AG09319 (cell line): ENCODE results near the gene IL19.

Experiments
- DNase-seq: peaks from one replicate; pipeline ENCODE4 v3.0.0-alpha.2; 2010; ENCODE audit warnings: low read depth; ENCODE audit errors: extremely low read depth
- TF ChIP-seq, protein P1 (sequence below): IDR thresholded peaks from 2 replicates; pipeline ENCODE4 v1.5.1; 2011; ENCODE audit warnings: low read depth, mild to moderate bottlenecking, inconsistent platforms, low read length, moderate library complexity

IL19 gene, protein sequence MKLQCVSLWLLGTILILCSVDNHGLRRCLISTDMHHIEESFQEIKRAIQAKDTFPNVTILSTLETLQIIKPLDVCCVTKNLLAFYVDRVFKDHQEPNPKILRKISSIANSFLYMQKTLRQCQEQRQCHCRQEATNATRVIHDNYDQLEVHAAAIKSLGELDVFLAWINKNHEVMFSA

DNA sequence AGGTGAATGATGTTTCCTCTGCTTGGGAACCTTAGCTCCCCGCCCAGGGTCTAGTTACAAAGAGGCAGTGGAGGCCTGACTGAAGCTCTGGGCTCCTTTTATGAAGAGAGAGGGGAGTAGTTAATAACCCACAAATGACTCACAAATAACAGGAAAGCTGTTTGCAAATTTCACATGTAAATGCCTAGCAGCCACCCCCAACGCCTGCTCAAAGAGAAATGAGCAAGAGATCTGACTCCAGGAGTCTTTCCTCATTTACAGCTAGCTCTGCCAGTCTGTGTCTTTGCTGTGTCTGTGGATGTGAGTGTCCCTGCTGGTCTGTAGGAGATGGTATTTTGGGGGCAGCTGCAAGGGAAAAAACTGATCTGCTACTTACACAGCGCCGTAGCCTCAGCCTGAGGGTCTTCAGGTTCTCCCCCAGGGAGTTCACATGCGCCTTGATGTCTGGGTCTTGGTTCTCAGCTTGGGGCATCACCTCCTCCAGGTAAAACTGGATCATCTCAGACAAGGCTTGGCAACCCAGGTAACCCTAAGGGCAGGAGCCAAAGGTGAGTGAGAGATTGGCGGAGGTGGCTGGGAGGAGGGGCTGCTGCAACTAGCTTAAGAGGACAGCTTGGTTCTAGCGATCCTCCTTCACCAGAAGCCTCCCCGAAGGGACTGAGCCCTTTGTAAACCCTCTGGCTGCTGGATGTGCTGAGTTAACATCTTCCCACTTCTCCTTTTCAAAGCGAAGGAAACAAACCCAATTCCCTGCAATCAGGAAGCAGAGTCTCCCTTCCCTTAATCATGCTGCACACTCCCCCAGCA, at the start of gene IL19:
IL19 (plus strand) TSS at position 243 of the 807 bp plus-strand sequence. CDS start 65,890 bp downstream, outside the sequence.
- DNase-seq, result no peak
- TF ChIP-seq, protein P1, sequence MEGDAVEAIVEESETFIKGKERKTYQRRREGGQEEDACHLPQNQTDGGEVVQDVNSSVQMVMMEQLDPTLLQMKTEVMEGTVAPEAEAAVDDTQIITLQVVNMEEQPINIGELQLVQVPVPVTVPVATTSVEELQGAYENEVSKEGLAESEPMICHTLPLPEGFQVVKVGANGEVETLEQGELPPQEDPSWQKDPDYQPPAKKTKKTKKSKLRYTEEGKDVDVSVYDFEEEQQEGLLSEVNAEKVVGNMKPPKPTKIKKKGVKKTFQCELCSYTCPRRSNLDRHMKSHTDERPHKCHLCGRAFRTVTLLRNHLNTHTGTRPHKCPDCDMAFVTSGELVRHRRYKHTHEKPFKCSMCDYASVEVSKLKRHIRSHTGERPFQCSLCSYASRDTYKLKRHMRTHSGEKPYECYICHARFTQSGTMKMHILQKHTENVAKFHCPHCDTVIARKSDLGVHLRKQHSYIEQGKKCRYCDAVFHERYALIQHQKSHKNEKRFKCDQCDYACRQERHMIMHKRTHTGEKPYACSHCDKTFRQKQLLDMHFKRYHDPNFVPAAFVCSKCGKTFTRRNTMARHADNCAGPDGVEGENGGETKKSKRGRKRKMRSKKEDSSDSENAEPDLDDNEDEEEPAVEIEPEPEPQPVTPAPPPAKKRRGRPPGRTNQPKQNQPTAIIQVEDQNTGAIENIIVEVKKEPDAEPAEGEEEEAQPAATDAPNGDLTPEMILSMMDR, result no peak

DNA sequence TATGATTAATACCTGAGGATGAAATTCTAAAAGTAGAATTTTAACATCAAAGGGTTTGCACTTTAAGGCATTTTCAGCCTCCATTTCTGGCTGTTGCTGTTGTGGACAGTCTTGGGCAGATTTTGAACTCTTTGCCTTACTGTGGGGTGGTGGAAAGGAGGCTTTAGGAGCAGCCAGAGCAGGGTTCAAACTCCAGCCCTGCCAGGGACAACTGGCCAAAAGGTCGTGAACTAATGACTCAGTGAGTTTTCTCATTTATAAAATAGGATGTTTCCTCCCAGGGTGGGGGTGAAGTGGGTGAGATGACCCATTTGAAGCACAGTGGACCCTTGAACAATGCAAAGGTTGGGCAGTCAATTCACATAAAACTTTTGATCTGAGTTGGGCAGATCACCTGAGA, 49.1 kb upstream of the IL19 start:
- no peak for DNase-seq
- TF ChIP-seq, protein P1, result no peak

DNA sequence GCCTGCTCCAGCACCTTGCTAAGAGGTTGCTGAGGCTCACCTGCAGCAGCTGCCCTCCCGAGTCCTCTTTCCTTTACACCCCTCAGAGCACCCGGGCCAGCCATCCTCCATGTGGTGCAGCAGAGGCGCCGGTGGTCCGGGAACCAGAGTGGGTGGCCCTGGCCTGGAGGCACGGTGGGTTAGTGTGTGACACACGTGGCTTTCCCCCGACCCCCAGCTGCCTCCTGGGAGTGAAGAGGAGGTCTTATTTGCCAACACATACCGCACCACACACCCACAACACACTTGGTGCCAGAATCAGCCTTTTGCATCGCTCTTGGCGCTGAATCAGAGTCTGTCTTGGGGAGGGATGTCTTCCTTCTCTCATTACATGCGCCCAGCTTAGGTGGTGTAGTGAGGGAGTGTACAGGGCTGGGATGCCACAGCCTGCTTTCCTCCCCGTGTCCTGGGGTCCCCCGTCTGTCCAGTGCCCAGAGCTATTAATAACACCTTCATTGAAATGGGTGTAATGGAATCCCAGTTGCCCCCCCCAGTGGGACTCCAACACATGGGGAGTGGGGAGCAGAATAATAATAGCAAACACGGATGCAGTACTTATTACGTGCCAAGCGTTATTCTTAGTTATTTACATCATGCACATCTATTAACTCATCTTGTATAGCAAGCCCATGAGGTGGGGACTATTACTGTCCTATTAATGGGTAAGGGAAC, 47.7 kb upstream of the IL19 start:
- TF ChIP-seq, protein P1, result no peak

DNA sequence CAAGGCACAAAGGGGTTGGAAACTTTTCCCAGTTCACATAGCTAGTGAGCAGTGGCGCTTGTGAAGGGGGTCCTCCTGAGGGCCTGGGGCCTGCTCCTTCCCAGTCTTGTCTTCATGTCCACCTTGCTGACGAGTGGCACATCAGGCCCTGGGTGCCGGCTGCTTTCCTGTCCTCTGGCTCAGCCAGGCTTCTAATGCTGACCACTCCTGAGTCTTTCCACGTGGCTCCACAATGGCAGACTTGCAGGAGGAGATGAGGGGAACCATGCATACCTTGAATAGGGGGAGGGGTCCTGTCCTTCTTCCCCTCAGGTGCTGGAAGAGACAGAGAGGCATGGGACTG, 47.1 kb upstream of the IL19 start:
- DNase-seq, result no peak
- TF ChIP-seq, protein P1, result no peak

More for the DNA sequence above, 47.7 kb upstream of the IL19 start:
- DNase-seq, result no peak

DNA sequence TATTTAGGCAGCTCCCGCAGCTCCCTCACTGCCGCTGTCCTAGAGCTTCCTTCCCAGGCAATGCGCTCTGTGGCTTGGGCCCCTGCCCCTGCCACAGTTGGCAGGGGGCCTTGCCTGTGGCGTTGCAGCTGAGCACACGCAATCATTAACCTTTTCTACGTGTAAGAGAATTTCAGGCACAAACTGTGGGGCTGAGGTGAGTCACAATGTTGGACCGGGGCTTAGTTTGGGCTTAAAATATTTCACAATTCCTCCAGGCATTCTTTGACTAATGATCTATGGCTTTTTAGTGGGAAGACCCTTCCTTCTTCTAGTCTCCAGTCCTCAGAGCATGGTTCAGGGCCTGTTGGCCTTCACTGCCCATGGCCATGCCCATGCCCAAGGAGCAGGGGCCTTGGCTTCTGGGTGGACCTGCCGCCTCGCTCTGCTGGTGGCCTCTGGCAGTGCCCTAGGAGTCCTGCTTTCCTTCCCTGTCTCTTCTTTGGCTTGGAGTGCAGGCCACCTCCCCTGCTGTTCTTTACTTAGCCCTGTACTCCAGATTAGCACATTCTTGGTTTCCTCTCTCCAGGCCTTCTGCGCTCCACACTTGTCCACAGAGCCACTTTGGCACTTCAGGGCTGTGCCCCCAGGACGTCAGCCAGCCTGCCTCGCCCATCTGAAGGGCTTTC, 46.6 kb upstream of the IL19 start:
- TF ChIP-seq, protein P1, result no peak
- peak; percentile 67 for DNase-seq

DNA sequence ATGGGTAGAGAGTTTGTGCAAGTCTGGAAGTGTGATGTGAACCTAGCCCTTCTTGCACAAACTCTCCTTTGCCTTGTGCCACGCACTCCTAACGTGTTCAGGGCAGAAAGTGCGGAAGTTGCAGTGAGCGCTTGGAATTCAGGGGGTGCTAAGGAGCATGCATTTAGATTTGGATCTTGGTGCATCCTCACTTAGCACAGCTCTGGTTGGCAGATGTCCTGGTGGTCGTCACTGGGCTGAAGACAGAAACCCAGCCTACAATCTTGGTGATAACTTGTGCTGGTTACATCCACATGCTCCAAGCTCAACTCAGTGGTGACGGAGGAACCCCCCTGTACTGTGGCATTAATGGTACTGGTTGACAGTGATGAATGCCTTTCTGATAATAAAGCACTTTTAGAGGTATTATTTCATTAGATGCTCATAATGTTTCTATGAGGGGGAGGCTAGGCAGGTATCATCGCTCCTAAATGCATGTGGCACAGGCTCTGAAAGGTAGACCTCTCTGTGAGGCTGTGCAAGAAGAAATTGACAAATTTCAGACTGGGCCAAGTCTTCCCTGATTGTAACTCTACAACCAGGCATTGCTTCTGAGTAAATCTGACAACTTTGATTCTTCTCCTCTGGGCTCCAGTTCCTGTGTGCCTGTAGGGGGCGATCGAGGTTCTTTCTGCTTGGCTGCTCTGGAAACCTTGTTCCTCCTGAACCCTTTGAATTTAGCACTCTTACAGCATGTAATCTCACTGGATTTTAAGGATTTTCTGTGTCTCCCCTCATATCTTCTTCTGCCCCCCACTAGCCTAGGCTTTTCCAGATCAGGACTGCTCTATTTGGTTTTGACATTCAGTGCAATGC, 45.2 kb upstream of the IL19 start:
- TF ChIP-seq, protein P1, result peak; percentile 72
- no peak for DNase-seq
